ENCODE measurements around the gene CACNA1I. TPM values are rescaled to one million over a fixed set of nuclear protein-coding genes. Genes with fewer than 3 reads are reported as not detected.

The CACNA1I gene
- total and polyA plus RNA-seq, 2 donors (not counting 3 experiments of a cell fraction or from before 2014, with no cell fraction given), result not detected

DNA sequence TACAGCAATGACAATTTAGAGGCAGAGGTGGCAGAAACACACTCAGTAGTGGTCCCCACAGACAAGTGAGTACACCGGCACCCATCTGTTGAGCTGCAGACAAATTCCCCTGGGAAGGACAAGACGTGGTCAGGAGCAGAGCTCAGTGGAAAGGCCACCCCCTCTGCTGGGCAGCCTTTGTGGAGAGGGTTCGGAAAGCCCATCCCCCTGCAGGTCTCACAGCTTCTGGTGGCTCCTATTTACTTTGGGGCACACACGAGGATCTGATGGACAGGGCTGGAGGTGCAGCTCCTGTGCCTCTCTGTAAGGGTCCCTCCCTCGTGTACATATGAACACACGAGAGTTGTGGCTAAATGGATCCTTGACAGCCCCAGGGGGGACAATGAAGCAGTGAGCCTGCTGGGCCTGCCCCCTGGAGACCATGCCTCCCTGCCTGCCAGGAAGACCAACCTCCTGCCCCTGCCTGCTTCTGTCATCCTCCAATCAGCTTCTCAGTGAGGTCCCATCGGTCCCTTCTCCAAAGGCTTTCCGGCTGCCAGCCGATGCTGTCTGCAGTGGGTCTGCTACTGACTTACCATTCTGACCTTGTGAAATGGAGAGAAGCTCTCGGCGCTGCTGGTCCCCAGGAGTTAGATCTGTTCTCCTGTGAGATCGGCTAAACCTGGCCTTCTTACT is 161.5 kb downstream of the CACNA1I start:
- Histone ChIP-seq H3K79me2 (ENCODE audit: control insufficient read depth, insufficient read depth, low read length) (no peaks in the 10 kb centered on the region), H4K20me1 (replicated peaks; ENCODE audit: control insufficient read depth, extremely low read depth, insufficient read depth, low read length) (no peaks in the 10 kb centered on the region), H3K4me2 (ENCODE audit: insufficient read depth, low read length) (no peak overlapping the region), H3K27me3 (ENCODE audit: control insufficient read depth in 2 of 2, insufficient read depth in 2 of 2, low read length in 2 of 2) (peaks cover 1 to 3% of the 10 kb centered on the region in 2 experiments), H3K4me1 (ENCODE audit: control insufficient read depth, extremely low read depth, insufficient read depth, low read length) (no peaks in the 10 kb centered on the region), H2AFZ (ENCODE audit: low read depth, low read length) (no peak overlapping the region), H3K4me3 (replicated peaks in 1 of 3; ENCODE audit: insufficient read depth in 1 of 3, low read depth in 1 of 3, low read length in 3 of 3) (no peak overlapping the region), H3K27ac (ENCODE audit: insufficient read depth, low read depth, low read length) (no peak overlapping the region), H3K9me3 (replicated peaks; ENCODE audit: control insufficient read depth, insufficient read depth, low read length) (no peaks in the 10 kb centered on the region), H3K9ac (replicated peaks; ENCODE audit: extremely low read depth, insufficient read depth, low read length) (no peak overlapping the region), H3K9me1 (replicated peaks; ENCODE audit: control insufficient read depth, extremely low read depth, insufficient read depth, low read length) (no peaks in the 10 kb centered on the region), H3K36me3 (ENCODE audit: control insufficient read depth in 2 of 2, extremely low read depth in 1 of 2, insufficient read depth in 2 of 2, low read length in 2 of 2) (no peaks in the 10 kb centered on the region)
- no peak for DNase-seq (ENCODE audit: low read depth, low spot score)
- dilution Hi-C loops (cut with MboI; ENCODE audit: extremely low pct_ligation_motif_present, low sequenced_read_pairs), result no loop called here
- CTCF ChIA-PET, result interaction anchor here (0.6 kb wide), 1 partner anchor 1293 kb away, joined by 4 read pairs; no protein-coding TSS in a partner anchor
- BruUV-seq (replicated peaks), result no TSS peak
- POLR2A ChIA-PET, result no interaction called here
- FAIRE-seq, result no peak
- intact Hi-C loops (cut with micrococcal nuclease), result no loop called here
- TF ChIP-seq POLR2AphosphoS5 (IDR thresholded peaks at IDR 0.05; ENCODE audit: insufficient read depth, low read depth, low read length) (no peak), MYC (IDR thresholded peaks at IDR 0.05; ENCODE audit: low read depth, low read length) (no peak), JUN (IDR thresholded peaks at IDR 0.05; ENCODE audit: borderline replicate concordance, insufficient read depth, insufficient read length, low read depth) (no peak), FOS (IDR thresholded peaks at IDR 0.05; ENCODE audit: borderline replicate concordance, insufficient read depth, low read length) (no peak), GATA2 (IDR thresholded peaks at IDR 0.05; ENCODE audit: insufficient read depth, insufficient read length, low read depth, low read length) (no peak), EZH2 (IDR thresholded peaks at IDR 0.05; ENCODE audit: borderline replicate concordance, low read depth, low read length, severe bottlenecking) (no peak), POLR2A (IDR thresholded peaks at IDR 0.05; ENCODE audit: low read depth, low read length) (no peak)
- TF ChIP-seq, protein P1, sequence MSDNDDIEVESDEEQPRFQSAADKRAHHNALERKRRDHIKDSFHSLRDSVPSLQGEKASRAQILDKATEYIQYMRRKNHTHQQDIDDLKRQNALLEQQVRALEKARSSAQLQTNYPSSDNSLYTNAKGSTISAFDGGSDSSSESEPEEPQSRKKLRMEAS (IDR thresholded peaks at IDR 0.05; ENCODE audit: insufficient read depth, insufficient read length), result no peak
- TF ChIP-seq, protein P2, sequence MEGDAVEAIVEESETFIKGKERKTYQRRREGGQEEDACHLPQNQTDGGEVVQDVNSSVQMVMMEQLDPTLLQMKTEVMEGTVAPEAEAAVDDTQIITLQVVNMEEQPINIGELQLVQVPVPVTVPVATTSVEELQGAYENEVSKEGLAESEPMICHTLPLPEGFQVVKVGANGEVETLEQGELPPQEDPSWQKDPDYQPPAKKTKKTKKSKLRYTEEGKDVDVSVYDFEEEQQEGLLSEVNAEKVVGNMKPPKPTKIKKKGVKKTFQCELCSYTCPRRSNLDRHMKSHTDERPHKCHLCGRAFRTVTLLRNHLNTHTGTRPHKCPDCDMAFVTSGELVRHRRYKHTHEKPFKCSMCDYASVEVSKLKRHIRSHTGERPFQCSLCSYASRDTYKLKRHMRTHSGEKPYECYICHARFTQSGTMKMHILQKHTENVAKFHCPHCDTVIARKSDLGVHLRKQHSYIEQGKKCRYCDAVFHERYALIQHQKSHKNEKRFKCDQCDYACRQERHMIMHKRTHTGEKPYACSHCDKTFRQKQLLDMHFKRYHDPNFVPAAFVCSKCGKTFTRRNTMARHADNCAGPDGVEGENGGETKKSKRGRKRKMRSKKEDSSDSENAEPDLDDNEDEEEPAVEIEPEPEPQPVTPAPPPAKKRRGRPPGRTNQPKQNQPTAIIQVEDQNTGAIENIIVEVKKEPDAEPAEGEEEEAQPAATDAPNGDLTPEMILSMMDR (IDR thresholded peaks at IDR 0.05; ENCODE audit: extremely low read depth in 1 of 2, insufficient read depth in 1 of 2, low read depth in 1 of 2, low read length in 2 of 2), result no peak
